RWPE2 (cell line): ENCODE data around the gene SORL1.

Experiments used
- ATAC-seq: fragments of 200-7000 bp; cut with Tn5 transposase; 3 replicates; pipeline ENCODE4 v1.9.1; 2021; ENCODE audit warnings: low read depth
- DNase-seq: peaks from one replicate; pipeline ENCODE4 v3.0.0-alpha.2; 2020; ENCODE audit warnings: low spot score
- H3K27ac ChIP-seq: fragments of 450-650 bp; 2 replicates; pipeline ENCODE4 v1.5.1; 2017; ENCODE audit warnings: mild to moderate bottlenecking; ENCODE audit not compliant: poor library complexity, severe bottlenecking
- H3K27me3 ChIP-seq: fragments of 250-450 bp; sonication (Bioruptor Pico); 2 replicates; pipeline ENCODE4 v1.5.1; 2021; ENCODE audit warnings: mild to moderate bottlenecking, moderate library complexity; ENCODE audit not compliant: insufficient read depth, poor library complexity, severe bottlenecking
- H3K36me3 ChIP-seq: fragments of 250-450 bp; sonication (Bioruptor Pico); 2 replicates; pipeline ENCODE4 v1.5.1; 2020; ENCODE audit warnings: low read depth, mild to moderate bottlenecking, moderate library complexity
- H3K4me1 ChIP-seq: fragments of 250-450 bp; sonication (Bioruptor Pico); 2 replicates; pipeline ENCODE4 v1.5.1; 2021; ENCODE audit warnings: mild to moderate bottlenecking, moderate library complexity; ENCODE audit not compliant: insufficient read depth, poor library complexity, severe bottlenecking
- H3K4me3 ChIP-seq: fragments of 250-450 bp; sonication (Bioruptor Pico); 2 replicates; pipeline ENCODE4 v1.5.1; 2021; ENCODE audit warnings: mild to moderate bottlenecking, moderate library complexity; ENCODE audit not compliant: severe bottlenecking
- H3K9me3 ChIP-seq: fragments of 250-450 bp; sonication (Bioruptor Pico); 2 replicates; pipeline ENCODE4 v1.5.1; 2021; ENCODE audit warnings: mild to moderate bottlenecking, moderate library complexity; ENCODE audit not compliant: severe bottlenecking
- CTCF ChIP-seq: fragments of 450-650 bp; IDR thresholded peaks from one replicate; pipeline ENCODE4 v1.5.1; 2017; ENCODE audit warnings: mild to moderate bottlenecking, moderate library complexity; ENCODE audit not compliant: poor library complexity, severe bottlenecking

Gene SORL1

GRCh38 chr11:121555121-121555520, 103.0 kb downstream of the SORL1 start:
- Histone ChIP-seq H3K36me3 (peaks cover 47% of the 10 kb centered on the region), H3K4me3 (no peak overlapping the region), H3K9me3 (no peaks in the 10 kb centered on the region), H3K27me3 (no peaks in the 10 kb centered on the region), H3K4me1 (peaks cover 20% of the 10 kb centered on the region), H3K27ac (no peak overlapping the region)
- DNase-seq (no peak), ATAC-seq (no peak)
- TF ChIP-seq CTCF, result no peak

GRCh38 chr11:121556937-121557336, 104.8 kb downstream of the SORL1 start:
- peaks cover 7% of the 10 kb centered on the region for H3K4me1 ChIP-seq

GRCh38 chr11:121557348-121557747, 105.2 kb downstream of the SORL1 start:
- TF ChIP-seq CTCF, result no peak
- H3K4me3 ChIP-seq, result no peak overlapping the region
- H3K9me3 ChIP-seq, result no peaks in the 10 kb centered on the region
- H3K27me3 ChIP-seq, result no peaks in the 10 kb centered on the region
- no peak for ATAC-seq
- H3K27ac ChIP-seq, result no peak overlapping the region
- H3K36me3 ChIP-seq, result peaks cover 45% of the 10 kb centered on the region
- DNase-seq, result no peak
- H3K4me1 ChIP-seq, result peaks cover 7% of the 10 kb centered on the region

More at GRCh38 chr11:121556937-121557336, 104.8 kb downstream of the SORL1 start:
- no peak for TF ChIP-seq CTCF
- Histone ChIP-seq H3K4me3 (no peak overlapping the region), H3K27me3 (no peaks in the 10 kb centered on the region), H3K9me3 (no peaks in the 10 kb centered on the region), H3K27ac (no peak overlapping the region), H3K36me3 (peaks cover 45% of the 10 kb centered on the region)
- ATAC-seq, result no peak
- DNase-seq, result no peak

- Histone ChIP-seq H3K4me3 (no peak overlapping the region), H3K27ac (no peak overlapping the region), H3K9me3 (no peaks in the 10 kb centered on the region), H3K36me3 (peaks cover 38% of the 10 kb centered on the region), H3K27me3 (no peaks in the 10 kb centered on the region), H3K4me1 (no peaks in the 10 kb centered on the region)
- no peak for ATAC-seq
- TF ChIP-seq CTCF, result no peak
- DNase-seq, result no peak
Observed at GRCh38 chr11:121559606-121560200, 107.6 kb downstream of the SORL1 start.

GRCh38 chr11:121560236-121560635, 108.1 kb downstream of the SORL1 start:
- no peak for ATAC-seq
- H3K36me3 ChIP-seq, result peaks cover 35% of the 10 kb centered on the region
- no peak for TF ChIP-seq CTCF
- H3K4me3 ChIP-seq, result no peak overlapping the region
- no peaks in the 10 kb centered on the region for H3K9me3 ChIP-seq
- no peak for DNase-seq
- H3K4me1 ChIP-seq, result no peaks in the 10 kb centered on the region
- H3K27me3 ChIP-seq, result no peaks in the 10 kb centered on the region
- H3K27ac ChIP-seq, result no peak overlapping the region
